Effector memory CD4-positive, alpha-beta T cell (primary cell): Measurements from ENCODE around the gene FAM83E.
"Not testable (repeated sequence)": the region's sequence is repeated elsewhere in the genome, so short reads cannot be mapped to it uniquely, and the experiment has no call there.

Experiments
- DNase-seq, 3 donors: peaks; one replicate each; pipeline ENCODE4 v3.0.0-alpha.2; 2020
- H3K27ac ChIP-seq: 2 replicates; pipeline ENCODE4 v1.7.0; 2013; ENCODE audit warnings: mild to moderate bottlenecking, low read length, moderate library complexity; ENCODE audit not compliant: insufficient read depth, poor library complexity, severe bottlenecking
- H3K27me3 ChIP-seq: replicated peaks from 2 replicates; pipeline ENCODE4 v1.7.0; 2013; ENCODE audit warnings: mild to moderate bottlenecking, low read length; ENCODE audit not compliant: insufficient read depth, control insufficient read depth, poor library complexity, severe bottlenecking
- H3K36me3 ChIP-seq: 2 replicates; pipeline ENCODE4 v1.7.0; 2013; ENCODE audit warnings: mild to moderate bottlenecking, low read length, moderate library complexity; ENCODE audit not compliant: control insufficient read depth, insufficient read depth
- H3K4me1 ChIP-seq: 2 replicates; pipeline ENCODE4 v1.7.0; 2013; ENCODE audit warnings: low read length, mild to moderate bottlenecking; ENCODE audit not compliant: control insufficient read depth, insufficient read depth, poor library complexity, severe bottlenecking
- H3K4me3 ChIP-seq: 2 replicates; pipeline ENCODE4 v1.7.0; 2013; ENCODE audit warnings: low read length, low read depth, mild to moderate bottlenecking; ENCODE audit not compliant: insufficient read depth, poor library complexity, severe bottlenecking
- H3K9me3 ChIP-seq: 2 replicates; pipeline ENCODE4 v1.7.0; 2013; ENCODE audit warnings: mild to moderate bottlenecking, low read length, moderate library complexity; ENCODE audit not compliant: control insufficient read depth

The FAM83E gene

DNA sequence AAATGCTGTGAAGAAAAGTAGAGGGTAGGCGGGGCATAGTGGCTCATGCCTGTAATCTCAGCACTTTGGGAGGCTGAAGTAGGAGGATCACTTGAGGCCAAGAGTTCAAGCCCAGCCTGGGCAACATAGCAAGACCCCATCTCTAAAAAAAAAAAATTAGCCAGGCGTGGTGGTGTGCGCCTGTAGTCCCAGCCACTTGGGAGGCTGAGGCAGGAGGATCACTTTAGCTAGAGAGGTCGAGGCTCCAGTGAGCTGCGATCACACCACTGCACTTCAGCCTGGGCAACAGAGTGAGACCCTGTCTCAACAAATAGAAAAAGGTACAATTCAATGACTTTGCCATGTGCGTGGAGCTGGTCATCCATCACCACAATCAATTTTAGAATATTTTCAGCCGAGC is 37.0 kb downstream of the FAM83E start:
- H3K9me3 ChIP-seq, DNase-seq, H3K27ac ChIP-seq, H3K4me1 ChIP-seq, H3K36me3 ChIP-seq, H3K27me3 ChIP-seq, H3K4me3 ChIP-seq: not testable (repeated sequence)

DNA sequence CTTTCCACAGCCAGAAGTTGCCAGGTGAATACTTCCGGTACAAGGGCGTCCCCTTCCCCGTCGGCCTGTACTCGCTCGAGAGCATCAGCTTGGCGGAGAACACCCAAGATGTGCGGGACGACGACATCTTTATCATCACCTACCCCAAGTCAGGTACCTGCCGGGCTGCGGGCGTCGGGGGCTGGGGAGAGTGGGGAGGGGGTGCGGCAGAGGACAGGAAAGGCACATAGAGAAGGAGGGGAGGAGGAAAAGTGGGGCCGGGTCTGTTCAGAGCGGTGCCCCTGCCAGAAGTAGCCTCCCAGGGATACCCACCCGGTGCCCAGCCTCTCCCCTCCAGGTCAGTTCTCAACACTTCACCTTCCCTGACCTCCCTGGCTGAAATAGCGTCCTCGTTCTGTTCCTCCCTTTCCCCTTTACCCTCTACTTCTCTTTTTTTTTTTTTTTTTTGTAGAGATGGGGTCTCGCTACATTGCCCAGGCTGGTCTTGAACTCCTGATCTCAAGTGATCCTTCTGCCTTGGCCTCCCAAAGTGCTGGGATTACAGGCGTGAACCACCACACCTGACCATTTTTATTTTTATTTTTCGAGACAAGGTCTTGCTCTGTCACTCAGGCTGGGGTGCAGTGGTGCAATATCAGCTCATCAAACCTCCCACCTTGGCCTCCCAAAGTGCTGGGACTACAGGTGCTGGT is 38.8 kb downstream of the FAM83E start:
- no peaks in the 10 kb centered on the region for H3K27me3 ChIP-seq
- H3K27ac ChIP-seq: no peak overlapping the region
- no peaks in the 10 kb centered on the region for H3K4me1 ChIP-seq
- DNase-seq: no peak
- no peak overlapping the region for H3K4me3 ChIP-seq
- H3K9me3 ChIP-seq: no peaks in the 10 kb centered on the region
- no peaks in the 10 kb centered on the region for H3K36me3 ChIP-seq

- Histone ChIP-seq H3K4me3 (no peak overlapping the region), H3K9me3 (no peaks in the 10 kb centered on the region), H3K4me1 (no peaks in the 10 kb centered on the region), H3K36me3 (no peaks in the 10 kb centered on the region), H3K27me3 (no peaks in the 10 kb centered on the region), H3K27ac (no peak overlapping the region)
- DNase-seq: no peak
Measured at GRCh38 chr19:48573163-48573505, 41.7 kb downstream of the FAM83E start.

DNA sequence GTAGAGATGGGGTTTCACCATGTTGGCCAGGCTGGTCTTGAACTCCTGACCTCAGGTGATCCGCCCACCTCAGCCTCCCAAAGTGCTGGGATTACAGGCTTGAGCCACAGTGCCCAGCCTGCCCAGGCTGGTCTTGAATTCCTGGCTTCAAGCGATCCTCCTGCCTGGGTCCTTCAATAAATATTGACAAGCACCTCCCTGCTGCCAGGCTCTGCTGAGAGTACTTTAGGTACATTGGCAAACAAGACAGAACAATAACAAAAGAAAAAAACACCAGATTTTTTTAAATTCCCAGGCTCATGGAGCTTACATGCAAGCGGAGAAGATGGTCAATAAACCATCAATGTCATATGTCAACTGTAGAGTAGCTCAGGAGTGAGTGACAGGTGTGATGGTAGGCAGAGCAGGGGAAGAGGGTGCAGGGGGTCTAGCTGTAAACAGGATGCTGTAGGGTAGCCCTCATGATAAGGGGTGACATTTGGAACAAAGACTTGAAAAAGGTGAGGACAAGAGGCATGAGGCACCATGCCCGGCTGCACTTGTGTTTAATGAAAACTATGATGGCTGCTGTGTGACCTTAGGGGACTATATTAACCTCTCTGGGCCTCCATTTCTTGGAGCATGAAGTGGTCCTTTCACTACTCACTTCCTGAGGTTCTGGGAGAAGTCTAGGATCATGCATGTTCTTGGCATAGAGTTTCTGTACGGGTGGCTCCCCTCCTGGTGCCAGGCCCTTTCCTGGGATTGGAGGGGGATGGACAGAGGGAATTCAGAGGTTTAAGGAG is 43.3 kb downstream of the FAM83E start:
- Histone ChIP-seq H3K9me3 (no peaks in the 10 kb centered on the region), H3K4me3 (no peak overlapping the region), H3K27me3 (no peaks in the 10 kb centered on the region), H3K36me3 (no peaks in the 10 kb centered on the region), H3K27ac (no peak overlapping the region), H3K4me1 (no peaks in the 10 kb centered on the region)
- DNase-seq: no peak

DNA sequence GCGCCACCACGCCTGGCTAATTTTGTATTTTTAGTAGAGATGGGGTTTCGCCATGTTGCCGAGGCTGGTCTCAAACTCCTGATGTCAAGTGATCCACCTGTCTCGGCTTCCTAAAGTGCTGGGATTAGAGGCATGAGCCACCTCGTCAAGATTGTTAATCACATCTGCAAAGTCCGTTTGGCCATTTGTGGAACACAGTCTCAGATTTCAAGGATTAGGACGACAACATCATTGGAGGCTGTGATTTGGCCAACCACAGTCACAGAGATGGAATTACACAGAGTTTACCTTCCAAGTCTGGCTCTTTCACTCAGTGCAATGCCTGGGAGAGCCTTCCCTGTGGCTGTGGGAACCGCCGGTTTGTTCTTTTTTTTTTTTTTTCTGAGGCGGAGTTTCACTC is 45.1 kb downstream of the FAM83E start:
- no peak for DNase-seq

DNA sequence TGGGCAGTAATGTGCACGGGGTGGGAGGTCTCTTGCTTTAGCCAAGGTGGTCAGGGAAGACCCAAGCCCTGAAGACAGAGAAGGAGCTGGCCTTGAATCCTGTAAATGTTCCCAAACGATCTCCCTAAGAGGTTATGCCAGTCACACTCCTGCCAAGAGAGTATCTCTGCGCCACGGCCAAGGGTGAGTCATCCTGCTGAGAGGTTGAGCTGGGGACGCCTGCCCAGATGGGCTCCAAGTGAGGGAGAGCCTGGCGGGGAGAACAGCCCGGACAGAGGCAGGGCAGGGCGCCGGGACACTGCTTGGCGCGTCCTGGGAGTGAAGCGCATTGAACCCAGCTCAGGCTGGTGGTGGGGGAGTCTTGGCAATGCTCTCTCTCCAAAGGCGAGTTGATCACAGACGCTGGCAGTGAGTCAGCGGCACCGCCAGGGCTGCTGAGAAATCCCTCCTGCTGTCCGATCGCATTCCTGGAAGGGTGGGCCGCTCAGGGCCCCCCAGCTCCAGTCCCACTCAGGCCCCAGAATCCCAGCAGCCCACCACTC is 46.5 kb downstream of the FAM83E start:
- Histone ChIP-seq H3K4me3 (no peak overlapping the region), H3K27me3 (no peaks in the 10 kb centered on the region), H3K4me1 (no peaks in the 10 kb centered on the region), H3K27ac (no peak overlapping the region), H3K36me3 (no peaks in the 10 kb centered on the region), H3K9me3 (no peaks in the 10 kb centered on the region)
- DNase-seq: no peak

More for the DNA sequence above, 45.1 kb downstream of the FAM83E start:
- Histone ChIP-seq H3K36me3 (no peaks in the 10 kb centered on the region), H3K27me3 (no peaks in the 10 kb centered on the region), H3K4me1 (no peaks in the 10 kb centered on the region), H3K27ac (no peak overlapping the region), H3K9me3 (no peaks in the 10 kb centered on the region), H3K4me3 (no peak overlapping the region)

- H3K4me3 ChIP-seq: no peak overlapping the region
- H3K36me3 ChIP-seq: no peaks in the 10 kb centered on the region
- H3K4me1 ChIP-seq: no peaks in the 10 kb centered on the region
- no peaks in the 10 kb centered on the region for H3K9me3 ChIP-seq
- no peak overlapping the region for H3K27ac ChIP-seq
- no peaks in the 10 kb centered on the region for H3K27me3 ChIP-seq
- no peak for DNase-seq
Measured at GRCh38 chr19:48565090-48565489, 49.8 kb downstream of the FAM83E start.
